Adrenal gland (tissue), 12 donors: ENCODE measurements around the gene CUX1. TPM values are rescaled to one million over a fixed set of nuclear protein-coding genes. Genes with fewer than 3 reads are reported as not detected.
"Not testable (repeated sequence)": the region's sequence is repeated elsewhere in the genome, so short reads cannot be mapped to it uniquely, and the experiment has no call there.

Experiments used
- DNase-seq, 7 donors: peaks; one replicate each; pipeline ENCODE4 v3.0.0-alpha.2; 2019 to 2020
- H3K27ac ChIP-seq, 5 donors: fragments of 200-600 bp; sonication (generic) in 4 of 5; 1 replicate in 3 of 5; 2 replicates in 2 of 5; pipeline versions ENCODE4 v1.5.1 to v1.8.0; 2016 to 2020; ENCODE audit warnings: mild to moderate bottlenecking in 1 of 5
- H3K27me3 ChIP-seq: fragments of 200-600 bp; 2 replicates; pipeline ENCODE4 v1.8.0; 2021
- H3K36me3 ChIP-seq, 2 donors: fragments of 200-600 bp; replicated peaks in 1 of 2; 1 replicate in 1 of 2; 2 replicates in 1 of 2; pipeline versions ENCODE4 v1.5.1 to v1.8.0; 2018 to 2022
- H3K4me1 ChIP-seq, 2 donors: fragments of 200-600 bp; replicated peaks in 1 of 2; 1 replicate in 1 of 2; 2 replicates in 1 of 2; pipeline versions ENCODE4 v1.5.1 to v1.8.0; 2018 to 2021
- H3K4me3 ChIP-seq, 4 donors: fragments of 200-600 bp; sonication (generic) in 3 of 4; one replicate each; pipeline ENCODE4 v1.5.1; 2016 to 2018
- H3K9me3 ChIP-seq, 3 donors: fragments of 200-600 bp; sonication (generic) in 1 of 3; replicated peaks in 1 of 3; 1 replicate in 2 of 3; 2 replicates in 1 of 3; pipeline versions ENCODE4 v1.5.1 to v1.8.0; 2016 to 2021
- POLR2A ChIP-seq, 2 donors: fragments of 450-650 bp; IDR thresholded peaks; one replicate each; pipeline ENCODE4 v1.6.1; 2017; ENCODE audit warnings: antibody characterized with exemption in 2 of 2, mild to moderate bottlenecking in 2 of 2, moderate library complexity in 1 of 2
- WGBS, 4 donors: extraction: QIAGEN DNeasy Blood & Tissue Kit in 2 of 4; methylation state at CpG; one replicate each; pipeline versions ENCODE4 v1.1.5 to v1.1.7; 2013 to 2017; 5-methylcytosine and 5-hydroxymethylcytosine counted together
- intact Hi-C, 2 donors: fragments of 100-400 bp; cut with DNase I; formaldehyde crosslinking; loops; one replicate each; pipeline versions ENCODE4 v1.14.1 to v1.15.0; 2022 to 2023
- polyA plus RNA-seq, 3 donors: library from polyadenylated mRNA; stranded (reverse); fragments of 200-250 nt in 2 of 3; fragments of 350-450 nt in 1 of 3; fragmentation: Illumina TruSeq in 1 of 3; extraction: RNeasy Lipid Tissue Mini Kit (QIAGEN cat#74804) in 1 of 3; gene quantifications; one replicate each; pipeline ENCODE4 v1.2.3, GENCODE V29; 2013 to 2014
- total RNA-seq, 9 donors: library from RNA; depleted of rRNA in 4 of 9; stranded (reverse); fragments of >200 nt in 4 of 9; fragments of 120-200 nt in 1 of 9; fragmentation: NEBNext Ultra II Directional in 1 of 9; extraction: Animal tissue kit (Norgen Biotek cat#: 25700) in 1 of 9; gene quantifications; one replicate each; pipeline versions ENCODE4 v1.1.0 to v1.2.4, GENCODE V29; 2013 to 2023
- TF ChIP-seq, protein P1 (sequence below), 6 experiments: fragments of 450-650 bp in 4 of 6; fragments of 200-600 bp in 2 of 6; sonication (generic) in 1 of 6; IDR thresholded peaks; 1 replicate in 5 of 6; 2 replicates in 1 of 6; pipeline versions ENCODE4 v1.5.1 to v1.8.0; 2016 to 2021; ENCODE audit warnings: antibody characterized with exemption in 6 of 6, mild to moderate bottlenecking in 2 of 6, moderate library complexity in 1 of 6
- donor health status: healthy with polysubstance abuse.
- donor health status: Bipolar disorder and iron deficiency.
- donor health status: DM: yes; HTN: yes; CAD: no.
- donor health status: DM: no; HTN: no; CAD: no.
- donor health status: DM: no; HTN: no; CAD: no.
- donor health status: DM: yes; HTN: yes; CAD: no.

The CUX1 gene
- total and polyA plus RNA-seq, 12 donors, result 17.2 to 72.6 (median 58.3) TPM

GRCh38 chr7:101848208-101848951 lies 31.0 kb downstream of the CUX1 start:
- Histone ChIP-seq H3K27ac (no peak overlapping the region), H3K9me3 (peaks cover 0 to 4% (median 0%) of the 10 kb centered on the region in 3 donors), H3K27me3 (no peaks in the 10 kb centered on the region), H3K4me1 (no peaks in the 10 kb centered on the region), H3K4me3 (no peak overlapping the region), H3K36me3 (no peaks in the 10 kb centered on the region)
- no peak for DNase-seq
- intact Hi-C loops, result no loop called here
- 91 to 94% (median 94%) methylated on average over 8 of the region's 8 CpGs for WGBS, 4 donors
- no peak for TF ChIP-seq POLR2A (IDR thresholded peaks at IDR 0.05)
- TF ChIP-seq, protein P1, sequence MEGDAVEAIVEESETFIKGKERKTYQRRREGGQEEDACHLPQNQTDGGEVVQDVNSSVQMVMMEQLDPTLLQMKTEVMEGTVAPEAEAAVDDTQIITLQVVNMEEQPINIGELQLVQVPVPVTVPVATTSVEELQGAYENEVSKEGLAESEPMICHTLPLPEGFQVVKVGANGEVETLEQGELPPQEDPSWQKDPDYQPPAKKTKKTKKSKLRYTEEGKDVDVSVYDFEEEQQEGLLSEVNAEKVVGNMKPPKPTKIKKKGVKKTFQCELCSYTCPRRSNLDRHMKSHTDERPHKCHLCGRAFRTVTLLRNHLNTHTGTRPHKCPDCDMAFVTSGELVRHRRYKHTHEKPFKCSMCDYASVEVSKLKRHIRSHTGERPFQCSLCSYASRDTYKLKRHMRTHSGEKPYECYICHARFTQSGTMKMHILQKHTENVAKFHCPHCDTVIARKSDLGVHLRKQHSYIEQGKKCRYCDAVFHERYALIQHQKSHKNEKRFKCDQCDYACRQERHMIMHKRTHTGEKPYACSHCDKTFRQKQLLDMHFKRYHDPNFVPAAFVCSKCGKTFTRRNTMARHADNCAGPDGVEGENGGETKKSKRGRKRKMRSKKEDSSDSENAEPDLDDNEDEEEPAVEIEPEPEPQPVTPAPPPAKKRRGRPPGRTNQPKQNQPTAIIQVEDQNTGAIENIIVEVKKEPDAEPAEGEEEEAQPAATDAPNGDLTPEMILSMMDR (IDR thresholded peaks at IDR 0.05), result no peak

- H3K4me3 ChIP-seq, intact Hi-C loops: not testable (repeated sequence)
These were observed 31.9 kb downstream of the CUX1 start for GRCh38 chr7:101849314-101849713.

DNA sequence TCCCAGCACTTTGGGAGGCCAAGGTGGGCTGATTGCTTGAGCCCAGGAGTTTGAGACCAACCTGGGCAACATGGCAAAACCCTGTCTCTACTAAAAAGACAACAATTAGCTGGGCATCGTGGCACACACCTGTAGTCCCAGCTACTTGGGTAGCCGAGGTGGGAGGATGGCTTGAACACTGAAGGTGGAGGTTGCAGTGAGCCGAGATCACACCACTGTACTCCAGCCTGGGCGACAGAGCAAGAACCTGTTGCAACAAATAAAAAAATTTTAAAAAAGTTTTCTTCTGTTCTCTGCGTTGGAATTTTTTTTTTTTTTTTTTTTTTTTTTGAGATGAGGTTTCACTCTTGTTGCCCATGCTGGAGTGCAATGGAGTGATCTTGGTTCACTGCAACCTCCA lies 34.9 kb downstream of the CUX1 start:
- H3K27me3 ChIP-seq, DNase-seq, H3K4me1 ChIP-seq, H3K9me3 ChIP-seq, H3K4me3 ChIP-seq, H3K27ac ChIP-seq, H3K36me3 ChIP-seq, intact Hi-C loops: not testable (repeated sequence)
- WGBS, 4 donors, result 90 to 97% (median 95%) methylated on average over 5 of the region's 5 CpGs

More at GRCh38 chr7:101849314-101849713, 31.9 kb downstream of the CUX1 start:
- WGBS, 4 donors, result 96 to 100% (median 97%) methylated on average over 2 of the region's 2 CpGs
- not testable (repeated sequence) for H3K27me3 ChIP-seq, H3K4me1 ChIP-seq, DNase-seq, H3K9me3 ChIP-seq, H3K27ac ChIP-seq, H3K36me3 ChIP-seq

GRCh38 chr7:101853684-101854083 lies 36.3 kb downstream of the CUX1 start:
- Histone ChIP-seq H3K9me3 (no peaks in the 10 kb centered on the region), H3K4me3 (no peak overlapping the region), H3K36me3 (no peaks in the 10 kb centered on the region), H3K27ac (no peak overlapping the region), H3K27me3 (no peaks in the 10 kb centered on the region), H3K4me1 (peaks cover 3 to 14% of the 10 kb centered on the region in 2 donors)
- TF ChIP-seq, protein P1 (IDR thresholded peaks at IDR 0.05), result no peak
- no peak for TF ChIP-seq POLR2A (IDR thresholded peaks at IDR 0.05)
- intact Hi-C loops, result no loop called here
- DNase-seq, result no peak
- 96 to 98% (median 97%) methylated on average over 6 to 7 of the region's 7 CpGs for WGBS, 4 donors

DNA sequence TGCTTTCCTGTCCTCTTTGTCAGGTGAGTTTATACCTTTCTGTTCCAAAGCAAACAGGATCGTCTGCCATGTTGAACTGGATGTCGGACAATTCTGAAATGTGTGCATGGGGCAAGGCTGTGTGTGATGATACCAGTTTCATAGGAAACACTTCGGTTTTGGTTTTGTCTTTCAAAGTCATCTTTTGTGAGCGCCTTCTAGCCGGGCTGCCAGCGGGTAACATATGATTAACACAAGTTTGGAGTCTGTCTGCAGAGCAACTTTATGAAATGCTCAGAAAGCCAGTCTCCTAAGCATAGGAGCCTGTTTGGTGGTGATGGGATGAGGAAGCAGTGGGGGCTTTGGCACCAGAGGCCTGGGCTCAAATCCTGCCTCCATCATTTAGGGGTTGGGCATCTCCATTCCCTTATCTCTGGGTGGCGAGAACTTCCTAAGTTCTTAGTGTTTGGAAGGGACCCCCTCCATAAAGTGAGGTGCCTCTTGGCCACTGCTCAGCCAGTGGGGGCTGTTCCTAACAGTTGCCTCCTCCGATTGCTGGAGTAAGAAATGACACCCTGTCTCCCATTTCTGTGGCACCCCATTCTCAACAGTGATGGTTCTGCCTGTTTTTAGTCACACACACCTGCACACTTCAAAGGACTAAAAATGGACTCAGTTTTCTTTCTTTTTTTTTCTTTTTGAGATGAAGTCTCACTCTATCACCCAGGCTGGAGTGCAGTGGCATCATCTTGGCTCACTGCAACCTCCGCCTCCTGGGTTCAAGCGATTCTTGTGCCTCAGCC lies 36.8 kb downstream of the CUX1 start:
- no peak for TF ChIP-seq POLR2A (IDR thresholded peaks at IDR 0.05)
- TF ChIP-seq, protein P1 (IDR thresholded peaks at IDR 0.05), result no peak
- intact Hi-C loops, result no loop called here
- H3K27me3 ChIP-seq, result no peaks in the 10 kb centered on the region
- peaks cover 9 to 20% of the 10 kb centered on the region in 2 donors for H3K4me1 ChIP-seq
- no peak overlapping the region for H3K27ac ChIP-seq
- WGBS, 4 donors, result 92 to 96% (median 95%) methylated on average over 10 of the region's 10 CpGs
- DNase-seq, result no peak
- H3K36me3 ChIP-seq, result no peaks in the 10 kb centered on the region
- H3K9me3 ChIP-seq, result no peaks in the 10 kb centered on the region
- no peak overlapping the region for H3K4me3 ChIP-seq
